ACC112 (cell line): ENCODE data around the gene EBLN2.

Experiments
- H2AFZ ChIP-seq: fragments of 200-600 bp; sonication (generic); one replicate; pipeline ENCODE4 v1.6.0; 2017; ENCODE audit warnings: antibody characterized with exemption, low read length; ENCODE audit not compliant: unreplicated experiment
- H3K27ac ChIP-seq: fragments of 200-600 bp; sonication (generic); 2 replicates; pipeline ENCODE4 v1.5.1; 2014; ENCODE audit warnings: low read depth, mild to moderate bottlenecking, antibody characterized with exemption, low read length, moderate library complexity
- H3K27me3 ChIP-seq: fragments of 200-600 bp; sonication (generic); 2 replicates; pipeline ENCODE4 v1.6.1; 2014; ENCODE audit warnings: mild to moderate bottlenecking, antibody characterized with exemption, low read length, moderate library complexity, mixed read lengths; ENCODE audit not compliant: insufficient read depth
- H3K36me3 ChIP-seq: fragments of 200-600 bp; sonication (generic); 2 replicates; pipeline ENCODE4 v1.6.1; 2016; ENCODE audit warnings: mild to moderate bottlenecking, antibody characterized with exemption, low read length, moderate library complexity, mixed read lengths; ENCODE audit not compliant: insufficient read depth
- H3K4me1 ChIP-seq: fragments of 200-600 bp; sonication (generic); one replicate; pipeline ENCODE4 v1.6.1; 2016; ENCODE audit warnings: low read length, mixed read lengths; ENCODE audit not compliant: insufficient read depth, unreplicated experiment, control insufficient read depth
- H3K4me3 ChIP-seq: fragments of 200-600 bp; sonication (generic); 2 replicates; pipeline ENCODE4 v1.5.1; 2014; ENCODE audit warnings: mild to moderate bottlenecking, low read depth, low read length
- H3K79me2 ChIP-seq: fragments of 200-600 bp; sonication (generic); one replicate; pipeline ENCODE4 v1.6.0; 2016; ENCODE audit warnings: low read length; ENCODE audit not compliant: control insufficient read depth, unreplicated experiment, insufficient read depth

Gene EBLN2

GRCh38 chr3:73061416-73061815 is at the start of gene EBLN2:
Gene EBLN2 (plus strand): TSS chr3:73061659. CDS start chr3:73062082, 423 bp downstream.
- peak within 1 kb of the TSS; percentile 30 for H3K27ac ChIP-seq
- no peak within 1 kb of the TSS for H3K4me3 ChIP-seq
- peaks cover 32% of the 10 kb centered on the region for H3K36me3 ChIP-seq

DNA sequence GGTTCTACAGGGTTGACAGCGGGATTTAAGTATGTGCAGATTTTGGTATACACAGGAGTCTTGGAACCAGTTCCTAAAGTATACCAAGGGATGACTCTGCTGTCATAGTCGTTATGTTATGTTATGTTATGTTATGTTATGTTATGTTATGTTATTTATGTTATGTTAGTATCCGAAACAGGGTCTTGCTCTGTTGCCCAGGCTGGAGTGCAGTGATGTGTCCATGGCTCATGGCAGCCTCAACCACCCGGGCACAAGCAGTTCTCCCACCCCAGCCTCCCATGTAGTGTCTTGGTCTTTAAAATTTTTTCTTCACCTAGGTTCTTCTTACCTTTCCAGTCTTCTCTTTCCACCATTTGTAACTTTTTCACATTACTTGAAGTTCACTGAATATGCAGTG is 43.2 kb upstream of the EBLN2 start:
- H3K79me2 ChIP-seq = peaks cover 97% of the 10 kb centered on the region
- H3K36me3 ChIP-seq = peaks cover 13% of the 10 kb centered on the region
- no peak overlapping the region for H3K27ac ChIP-seq
- no peak overlapping the region for H2AFZ ChIP-seq
- H3K27me3 ChIP-seq = no peaks in the 10 kb centered on the region
- no peak overlapping the region for H3K4me3 ChIP-seq
- peaks cover 6% of the 10 kb centered on the region for H3K4me1 ChIP-seq

More at GRCh38 chr3:73061416-73061815, at the start of gene EBLN2:
- Histone ChIP-seq H3K27me3 (no peaks in the 10 kb centered on the region), H2AFZ (no peak within 1 kb of the TSS), H3K79me2 (peaks cover 49% of the 10 kb centered on the region), H3K4me1 (peaks cover 42% of the 10 kb centered on the region)

DNA sequence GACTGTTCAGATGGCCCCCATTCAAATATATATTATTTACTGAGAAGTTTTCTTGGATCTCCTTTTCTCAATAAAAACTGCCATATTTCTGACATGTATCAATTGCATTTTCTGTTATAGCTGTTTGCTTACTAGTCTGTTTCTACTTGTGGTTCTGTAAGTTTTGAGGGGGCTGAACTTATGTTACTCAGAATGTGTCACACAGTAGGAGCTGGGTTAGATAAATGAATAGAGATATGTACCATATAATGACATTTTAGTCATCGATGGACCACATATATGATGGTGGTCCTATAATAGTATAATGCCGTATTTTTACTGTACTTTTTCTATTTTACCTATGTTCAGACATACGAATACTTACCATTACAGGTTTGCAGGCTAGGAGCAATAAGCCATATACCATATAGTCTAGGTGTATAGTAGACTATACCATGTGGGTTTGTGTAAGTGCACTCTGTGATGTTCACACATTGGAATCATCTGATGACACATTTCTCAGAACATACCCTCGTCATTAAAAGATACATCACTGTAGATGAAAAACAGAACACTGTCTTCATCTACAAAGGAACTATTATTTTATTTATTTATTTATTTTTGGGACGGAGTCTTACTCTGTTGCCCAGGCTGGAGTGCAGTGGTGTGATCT is 42.5 kb upstream of the EBLN2 start:
- Histone ChIP-seq H3K36me3 (peaks cover 13% of the 10 kb centered on the region), H3K4me1 (peaks cover 6% of the 10 kb centered on the region), H3K4me3 (no peak overlapping the region), H3K27ac (no peak overlapping the region), H3K27me3 (no peaks in the 10 kb centered on the region), H3K79me2 (peaks cover 96% of the 10 kb centered on the region), H2AFZ (no peak overlapping the region)

- Histone ChIP-seq H3K27ac (no peak overlapping the region), H3K36me3 (peaks cover 13% of the 10 kb centered on the region; the same call in 1 of the 2 replicates), H3K4me1 (peaks cover 22% of the 10 kb centered on the region), H2AFZ (no peak overlapping the region), H3K79me2 (peaks cover 97% of the 10 kb centered on the region), H3K27me3 (no peaks in the 10 kb centered on the region), H3K4me3 (no peak overlapping the region)
Measured at GRCh38 chr3:73021301-73021835, 40.1 kb upstream of the EBLN2 start.

DNA sequence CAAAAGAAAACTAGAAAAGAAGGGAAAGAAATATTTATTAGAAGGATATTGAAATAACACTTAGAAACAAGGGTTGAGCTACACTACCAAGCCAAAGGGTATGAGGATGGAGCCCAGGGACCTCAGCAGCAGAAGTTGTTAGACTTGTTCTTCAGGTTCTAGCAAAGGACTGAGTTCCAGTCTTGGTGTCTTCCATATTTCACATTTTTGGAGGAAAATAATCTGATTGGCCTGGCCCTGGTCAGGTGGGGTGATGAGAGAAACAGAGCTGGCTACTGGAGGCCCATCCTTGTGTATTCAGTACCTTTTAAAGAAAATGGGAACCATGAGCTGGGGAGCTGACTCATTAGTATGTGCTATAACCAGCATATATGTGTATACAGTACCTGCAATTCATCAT is 36.6 kb upstream of the EBLN2 start:
- no peak overlapping the region for H2AFZ ChIP-seq
- no peak overlapping the region for H3K27ac ChIP-seq
- no peak overlapping the region for H3K4me3 ChIP-seq
- no peaks in the 10 kb centered on the region for H3K27me3 ChIP-seq
- peaks cover 97% of the 10 kb centered on the region for H3K79me2 ChIP-seq
- H3K36me3 ChIP-seq = 0 out of 2 replicates have a peak, but pooled peaks cover 4% of the 10 kb centered on the region
- peaks cover 40% of the 10 kb centered on the region for H3K4me1 ChIP-seq

DNA sequence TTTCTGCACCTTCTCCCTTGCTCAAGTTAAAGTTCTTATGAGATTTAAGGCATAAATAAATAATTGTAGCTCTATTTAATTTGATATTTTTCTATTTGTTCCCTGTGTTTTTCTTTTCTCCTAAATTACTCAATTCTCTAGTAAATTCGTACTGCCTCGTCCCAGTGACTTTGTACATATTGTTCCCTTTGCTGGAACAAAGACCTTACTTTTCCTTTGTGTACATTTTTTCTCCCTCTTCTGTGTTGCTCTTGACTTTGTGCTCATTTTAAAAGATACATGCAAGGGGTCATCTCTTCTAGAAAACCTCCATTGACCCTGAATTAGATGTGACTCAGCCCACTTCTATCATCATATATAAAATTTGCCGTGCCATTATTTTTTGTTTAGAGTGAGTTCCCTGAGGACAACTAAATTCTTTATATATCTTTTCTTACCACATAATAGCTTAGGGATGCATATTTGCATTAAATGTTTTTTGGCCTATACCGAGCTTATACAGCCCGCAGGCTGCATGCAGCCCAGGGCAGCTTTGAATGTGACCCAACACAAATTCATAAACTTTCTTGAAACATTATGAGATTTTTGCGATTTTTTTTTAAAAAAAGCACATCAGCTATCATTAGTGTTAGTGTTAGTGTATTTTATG is 35.2 kb upstream of the EBLN2 start:
- H3K79me2 ChIP-seq = peaks cover 98% of the 10 kb centered on the region
- no peak overlapping the region for H3K4me3 ChIP-seq
- no peaks in the 10 kb centered on the region for H3K27me3 ChIP-seq
- no peak overlapping the region for H3K27ac ChIP-seq
- H2AFZ ChIP-seq = no peak overlapping the region
- 0 out of 2 replicates have a peak, but pooled peaks cover 4% of the 10 kb centered on the region for H3K36me3 ChIP-seq
- peaks cover 42% of the 10 kb centered on the region for H3K4me1 ChIP-seq

GRCh38 chr3:73026760-73027113 is 34.7 kb upstream of the EBLN2 start:
- peaks cover 99% of the 10 kb centered on the region for H3K79me2 ChIP-seq
- H3K36me3 ChIP-seq = 0 out of 2 replicates have a peak, but pooled peaks cover 4% of the 10 kb centered on the region
- H3K4me1 ChIP-seq = peaks cover 46% of the 10 kb centered on the region
- H3K27me3 ChIP-seq = no peaks in the 10 kb centered on the region
- no peak overlapping the region for H3K4me3 ChIP-seq
- H3K27ac ChIP-seq = no peak overlapping the region
- H2AFZ ChIP-seq = no peak overlapping the region

DNA sequence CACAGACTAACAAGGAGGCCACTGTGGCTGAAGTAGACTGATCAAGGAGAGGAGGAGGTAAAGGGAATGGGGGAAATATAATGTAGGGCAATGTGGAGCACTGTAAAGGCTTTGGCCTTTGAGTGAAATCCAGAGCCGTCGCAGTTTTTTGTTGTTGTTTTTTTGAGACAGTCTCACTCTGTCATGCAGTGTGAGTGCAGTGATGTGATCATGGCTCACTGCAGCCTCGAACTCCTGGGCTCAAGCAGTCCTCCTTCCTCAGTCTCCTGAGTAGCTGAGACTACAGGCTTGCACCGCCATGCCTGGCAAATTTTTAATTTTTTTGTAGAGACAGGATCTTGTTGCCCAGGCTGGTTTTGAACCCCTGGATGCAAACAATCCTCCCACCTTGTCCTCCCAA is 32.7 kb upstream of the EBLN2 start:
- H3K27me3 ChIP-seq = no peaks in the 10 kb centered on the region
- H3K4me1 ChIP-seq = peaks cover 52% of the 10 kb centered on the region
- H2AFZ ChIP-seq = no peak overlapping the region
- H3K27ac ChIP-seq = peak overlapping the region; percentile 92
- peaks cover 97% of the 10 kb centered on the region for H3K79me2 ChIP-seq
- H3K4me3 ChIP-seq = peak overlapping the region; percentile 41; the same call in 1 of the 2 replicates
- H3K36me3 ChIP-seq = 0 out of 2 replicates have a peak, but pooled peaks cover 6% of the 10 kb centered on the region

- Histone ChIP-seq H2AFZ (no peak overlapping the region), H3K36me3 (0 out of 2 replicates have a peak, but pooled peaks cover 6% of the 10 kb centered on the region), H3K4me1 (peaks cover 56% of the 10 kb centered on the region), H3K79me2 (peaks cover 98% of the 10 kb centered on the region), H3K27ac (peak overlapping the region; percentile 92), H3K27me3 (no peaks in the 10 kb centered on the region), H3K4me3 (peak overlapping the region; percentile 41; the same call in 1 of the 2 replicates)
Measured at GRCh38 chr3:73029321-73029796, 32.1 kb upstream of the EBLN2 start.

- H3K27ac ChIP-seq = peak overlapping the region; percentile 92
- peaks cover 98% of the 10 kb centered on the region for H3K79me2 ChIP-seq
- no peaks in the 10 kb centered on the region for H3K27me3 ChIP-seq
- H2AFZ ChIP-seq = no peak overlapping the region
- peaks cover 58% of the 10 kb centered on the region for H3K4me1 ChIP-seq
- no peak overlapping the region for H3K4me3 ChIP-seq
- peaks cover 11% of the 10 kb centered on the region; the same call in 1 of the 2 replicates for H3K36me3 ChIP-seq
Measured at GRCh38 chr3:73030073-73030597, 31.3 kb upstream of the EBLN2 start.
